GM12878 (cell line): ENCODE data around the gene BBOF1. TPM values are rescaled to one million over a fixed set of nuclear protein-coding genes. Genes with fewer than 3 reads are reported as not detected.

Experiments
- ATAC-seq: fragments of 200-7000 bp; cut with Tn5 transposase; 3 replicates; pipeline ENCODE4 v1.9.1; 2020; ENCODE audit warnings: mild to moderate bottlenecking, moderate library complexity
- BruUV-seq: library from RNA; stranded (reverse); fragments of 400-500 nt; replicated peaks from 2 replicates; lab custom pipeline; 2021; lab: Mats Ljungman, UMichigan
- CTCF ChIA-PET: fragments of 300-600 bp; sonication (Branson Sonifier 250); formaldehyde crosslinking; extraction: SDS; loops from one replicate; lab custom pipeline; 2021; ENCODE audit warnings: inconsistent platforms; lab: Yijun Ruan, JAX
- POLR2A ChIA-PET: fragments of 350-600 bp; formaldehyde crosslinking; extraction: SDS; loops from one replicate; lab custom pipeline; 2021; ENCODE audit warnings: inconsistent platforms; lab: Charles Lee
- RAD21 ChIA-PET: fragments of 300-600 bp; sonication (Branson Sonifier 250); formaldehyde crosslinking; loops from one replicate; lab custom pipeline; 2023; ENCODE audit warnings: antibody characterized with exemption; ENCODE audit not compliant: unreplicated experiment; lab: Charles Lee
- SMC1A ChIA-PET: fragments of 300-600 bp; sonication (Branson Sonifier 250); formaldehyde crosslinking; loops from one replicate; lab custom pipeline; 2023; ENCODE audit not compliant: unreplicated experiment, uncharacterized antibody; lab: Charles Lee
- DNase-seq: peaks from one replicate; pipeline ENCODE4 v3.0.0-alpha.2; 2011; ENCODE audit warnings: low read depth, low spot score
- FAIRE-seq: peaks from 3 replicates; lab custom pipeline; 2011; peaks lifted over from hg19 to GRCh38; lab: Jason Lieb, UNC
- H2AFZ ChIP-seq: 2 replicates; pipeline ENCODE4 v1.6.0; 2011; ENCODE audit warnings: low read depth, low read length, control low read depth; ENCODE audit not compliant: control insufficient read depth
- H3K27ac ChIP-seq: 2 replicates; pipeline ENCODE4 v1.5.1; 2011; ENCODE audit warnings: control low read depth; ENCODE audit not compliant: control insufficient read depth, insufficient read depth
- H3K27me3 ChIP-seq, 2 experiments: replicated peaks in 1 of 2; 2 replicates each; pipeline versions ENCODE4 v1.6.0 to v1.6.1; 2011; ENCODE audit warnings: low read length in 1 of 2; ENCODE audit not compliant: control insufficient read depth in 2 of 2, insufficient read depth in 2 of 2
- H3K36me3 ChIP-seq, 2 experiments: 2 replicates each; pipeline ENCODE4 v1.5.1; 2011; ENCODE audit warnings: low read length in 1 of 2; ENCODE audit not compliant: control insufficient read depth in 2 of 2, insufficient read depth in 2 of 2
- H3K4me1 ChIP-seq: 2 replicates; pipeline ENCODE4 v1.6.1; 2011; ENCODE audit warnings: mild to moderate bottlenecking, low read length, moderate library complexity, mixed read lengths; ENCODE audit not compliant: control insufficient read depth, insufficient read depth
- H3K4me2 ChIP-seq: 2 replicates; pipeline ENCODE4 v1.6.0; 2011; ENCODE audit warnings: control low read depth; ENCODE audit not compliant: control insufficient read depth, insufficient read depth
- H3K4me3 ChIP-seq: fragments of 200-600 bp; sonication (generic); 2 replicates; pipeline ENCODE4 v1.5.1; 2016
- H3K79me2 ChIP-seq: 2 replicates; pipeline ENCODE4 v1.6.0; 2011; ENCODE audit warnings: low read length; ENCODE audit not compliant: control insufficient read depth, insufficient read depth
- H3K9ac ChIP-seq: 2 replicates; pipeline ENCODE4 v1.8.0; 2011; ENCODE audit warnings: low read length, control low read depth, mixed read lengths; ENCODE audit not compliant: control insufficient read depth, insufficient read depth
- H3K9me3 ChIP-seq: replicated peaks from 3 replicates; pipeline ENCODE4 v1.5.1; 2011; ENCODE audit warnings: mild to moderate bottlenecking, low read length; ENCODE audit not compliant: control insufficient read depth, insufficient read depth
- H4K20me1 ChIP-seq: 2 replicates; pipeline ENCODE4 v1.6.0; 2011; ENCODE audit not compliant: control insufficient read depth, insufficient read depth
- ASH2L ChIP-seq: fragments of 300-600, 200-600 bp; sonication (generic); IDR thresholded peaks from 2 replicates; pipeline ENCODE4 v1.6.1; 2017; ENCODE audit warnings: low read depth, mild to moderate bottlenecking, borderline replicate concordance
- BCL11A ChIP-seq: IDR thresholded peaks from 2 replicates; pipeline ENCODE4 v1.6.1; 2011; ENCODE audit warnings: low read depth, low read length
- CEBPB ChIP-seq, 2 experiments: fragments of 150-350 bp in 1 of 2; IDR thresholded peaks; 2 replicates each; pipeline ENCODE4 v1.6.1; 2012 to 2014; ENCODE audit warnings: low read depth in 2 of 2, low read length in 2 of 2, borderline replicate concordance in 1 of 2, inconsistent platforms in 1 of 2
- CREM ChIP-seq: IDR thresholded peaks from 2 replicates; pipeline ENCODE4 v1.6.1; 2014; ENCODE audit warnings: antibody characterized with exemption, low read depth
- EP300 ChIP-seq, 2 experiments: fragments of 150-350 bp in 1 of 2; IDR thresholded peaks; 2 replicates each; pipeline ENCODE4 v1.6.1; 2011 to 2012; ENCODE audit warnings: low read depth in 2 of 2, low read length in 2 of 2, borderline replicate concordance in 1 of 2, improper control_type of control experiment in 1 of 2, inconsistent platforms in 1 of 2; ENCODE audit not compliant: control insufficient read depth in 1 of 2
- FOXK2 ChIP-seq: fragments of 450-650 bp; IDR thresholded peaks from 2 replicates; pipeline ENCODE4 v1.6.1; 2017; ENCODE audit warnings: mild to moderate bottlenecking, moderate library complexity
- HCFC1 ChIP-seq: fragments of 150-350 bp; IDR thresholded peaks from 2 replicates; pipeline ENCODE4 v1.6.1; 2014; ENCODE audit warnings: low read length
- MXI1 ChIP-seq: fragments of 150-350 bp; IDR thresholded peaks from 2 replicates; pipeline ENCODE4 v1.6.1; 2011; ENCODE audit warnings: low read depth, mild to moderate bottlenecking, inconsistent platforms, low read length, improper control_type of control experiment
- NFYB ChIP-seq: IDR thresholded peaks from 2 replicates; pipeline ENCODE4 v1.6.1; 2011; ENCODE audit warnings: low read depth, mild to moderate bottlenecking, low read length, improper control_type of control experiment, moderate library complexity; ENCODE audit not compliant: insufficient read depth
- PAX5 ChIP-seq: IDR thresholded peaks from 2 replicates; pipeline ENCODE4 v1.6.1; 2011; ENCODE audit warnings: low read depth, low read length, borderline replicate concordance
- POLR2A ChIP-seq: IDR thresholded peaks from 2 replicates; pipeline ENCODE4 v1.6.1; 2011; ENCODE audit warnings: low read depth, mild to moderate bottlenecking, low read length
- RAD51 ChIP-seq: fragments of 450-650 bp; IDR thresholded peaks from 2 replicates; pipeline ENCODE4 v1.6.1; 2016; ENCODE audit warnings: moderate library complexity, mild to moderate bottlenecking, inconsistent platforms
- RFX5 ChIP-seq: IDR thresholded peaks from 2 replicates; pipeline ENCODE4 v1.6.1; 2011; ENCODE audit warnings: low read depth, low read length, improper control_type of control experiment
- SIN3A ChIP-seq: IDR thresholded peaks from 2 replicates; pipeline ENCODE4 v1.6.1; 2012; ENCODE audit warnings: low read depth, low read length, improper control_type of control experiment
- SMARCA5 ChIP-seq: fragments of 450-650 bp; IDR thresholded peaks from 2 replicates; pipeline ENCODE4 v1.6.1; 2017; ENCODE audit warnings: mild to moderate bottlenecking
- SP1 ChIP-seq: IDR thresholded peaks from one replicate; pipeline ENCODE4 v1.6.1; 2011; ENCODE audit warnings: low read depth, low read length
- STAT3 ChIP-seq: IDR thresholded peaks from 2 replicates; pipeline ENCODE4 v1.6.1; 2011; ENCODE audit warnings: low read depth, low read length, improper control_type of control experiment
- ZNF217 ChIP-seq: fragments of 450-650 bp; IDR thresholded peaks from 2 replicates; pipeline ENCODE4 v1.6.1; 2017; ENCODE audit warnings: antibody characterized with exemption, mild to moderate bottlenecking
- ZNF274 ChIP-seq: IDR thresholded peaks from one replicate; pipeline ENCODE4 v1.8.0; 2011; ENCODE audit not compliant: insufficient read length, insufficient read depth
- WGBS: methylation state at CpG from one replicate; pipeline ENCODE4 v1.1.6; 2016; ENCODE audit warnings: low lambda C conversion rate; ENCODE audit not compliant: insufficient replicate concordance, insufficient coverage; ENCODE audit errors: missing lambda C conversion rate; 5-methylcytosine and 5-hydroxymethylcytosine counted together
- in situ Hi-C: fragments of 300-500 bp; cut with MboI; formaldehyde crosslinking; loops from 9 replicates; pipeline ENCODE4 v1.14.3; 2018; ENCODE audit warnings: mixed read lengths
- intact Hi-C: fragments of 100-400 bp; cut with micrococcal nuclease; formaldehyde crosslinking; loops from one replicate; pipeline ENCODE4 v1.14.2; 2022; ENCODE audit not compliant: unreplicated experiment
- polyA plus RNA-seq, 11 experiments: library from polyadenylated mRNA; depleted of rRNA in 4 of 11; unstranded in 6 of 11; stranded (reverse) in 5 of 11; fragments of >200 nt; fragmentation: Nextera tagmentation in 4 of 11; fragmentation: Illumina TruSeq in 1 of 11; extraction: Ambion mirVana in 4 of 11; extraction: Trizol in 1 of 11; gene quantifications; 1 replicate in 1 of 11; 2 replicates in 10 of 11; pipeline versions ENCODE4 v1.2.1 to v1.2.3, GENCODE V29; 2011 to 2016; ENCODE audit warnings: inconsistent platforms in 2 of 11, missing spikeins in 2 of 11, low read depth in 1 of 11
- total RNA-seq, 4 experiments: library from RNA; depleted of rRNA in 3 of 4; stranded (reverse); fragments of >200 nt in 3 of 4; fragmentation: Illumina TruSeq in 1 of 4; extraction: Trizol in 1 of 4; gene quantifications; 2 replicates each; pipeline versions ENCODE4 v1.2.1 to v1.2.3, GENCODE V29; 2013 to 2021
- TF ChIP-seq, protein P1 (sequence below): fragments of 450-650 bp; formaldehyde crosslinking; IDR thresholded peaks from 2 replicates; pipeline ENCODE4 v1.4.0; 2022; ENCODE audit warnings: mild to moderate bottlenecking, moderate library complexity
- TF ChIP-seq, protein P2 (sequence below): IDR thresholded peaks from 2 replicates; pipeline ENCODE4 v1.6.1; 2011; ENCODE audit warnings: mild to moderate bottlenecking, low read depth, low read length, moderate library complexity; ENCODE audit not compliant: insufficient replicate concordance

The BBOF1 gene
- total and polyA plus RNA-seq, 10 of the 15 experiments (the other 5 are each of a cell fraction or from before 2014, with no cell fraction given): 0.50 to 2.6 (median 0.79) TPM

DNA sequence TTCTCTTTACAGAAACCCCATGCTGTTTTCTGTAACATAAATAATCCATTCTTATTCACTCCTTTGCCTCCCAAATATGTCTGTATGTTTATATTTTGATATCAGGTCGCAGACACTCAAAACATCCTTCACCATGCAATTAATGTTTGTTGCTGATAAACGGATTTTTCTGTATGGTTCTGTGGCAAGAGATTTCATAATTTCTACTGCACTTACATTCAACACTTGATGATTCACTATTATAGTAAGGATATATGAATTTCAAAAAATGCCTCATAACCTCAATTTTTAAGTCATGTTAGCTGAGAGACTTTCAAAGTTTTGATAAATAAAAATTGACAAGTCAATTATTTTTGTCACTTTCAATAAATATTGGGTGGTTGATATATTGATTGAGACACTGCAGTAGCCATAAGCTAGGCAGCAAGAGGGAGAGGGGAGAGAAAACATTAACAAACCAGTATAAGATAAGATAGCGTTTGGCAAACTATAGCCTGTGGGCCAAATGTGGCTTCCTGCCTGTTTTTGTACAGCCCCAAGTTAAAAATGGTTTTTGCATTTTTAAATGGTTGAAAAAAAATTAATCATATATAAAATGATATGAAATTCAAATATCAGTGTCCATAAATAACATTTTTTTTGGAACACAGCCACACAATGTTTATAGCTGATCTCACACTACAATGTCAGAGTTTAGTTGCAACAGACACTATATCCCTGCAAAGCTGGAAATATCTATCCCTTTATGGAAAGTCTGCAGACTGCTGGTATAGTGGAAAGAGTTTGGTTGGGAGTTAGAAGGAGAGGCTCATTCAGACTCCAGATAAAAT is 46.8 kb downstream of the BBOF1 start (continued):
- TF ChIP-seq MXI1: no peak

DNA sequence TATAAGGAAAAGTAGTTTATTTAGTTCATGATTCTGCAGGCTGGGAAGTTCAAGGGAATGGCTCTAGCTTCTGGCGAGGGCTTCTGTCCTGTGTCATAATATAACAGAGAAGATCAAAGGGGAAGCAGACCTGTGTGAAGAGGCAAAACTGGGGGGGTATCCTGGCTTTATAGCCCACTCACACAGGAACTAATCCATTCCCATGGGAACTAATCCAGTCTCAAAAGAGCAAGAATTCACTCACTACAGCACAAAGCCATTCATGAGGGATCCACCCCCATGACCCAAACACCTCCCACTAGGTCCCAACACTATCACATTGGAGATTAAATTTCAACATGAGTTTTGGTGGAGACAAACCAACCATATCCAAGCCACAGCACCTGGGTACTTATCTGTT is 58.3 kb downstream of the BBOF1 start:
- WGBS: 33% methylated on average over 1 of the region's 1 CpG
- in situ Hi-C loops (no loop called here), intact Hi-C loops (no loop called here)
- Histone ChIP-seq H3K4me2 (no peak overlapping the region), H3K9ac (no peak overlapping the region), H3K9me3 (no peaks in the 10 kb centered on the region), H3K4me1 (no peaks in the 10 kb centered on the region), H4K20me1 (no peaks in the 10 kb centered on the region), H2AFZ (no peak overlapping the region), H3K27me3 (no peaks in the 10 kb centered on the region), H3K79me2 (no peaks in the 10 kb centered on the region), H3K4me3 (no peak overlapping the region), H3K27ac (no peak overlapping the region), H3K36me3 (no peaks in the 10 kb centered on the region)
- ChIA-PET POLR2A (no interaction called here), SMC1A (interaction anchor here (0.6 kb wide), 2 partner anchors 11 to 31 kb away, joined by 3 read pairs; no protein-coding TSS in a partner anchor), RAD21 (no interaction called here), CTCF (interaction anchor here (0.7 to 1.1 kb wide), 3 partner anchors 10 to 249 kb away, joined by 3 read pairs; no protein-coding TSS in a partner anchor)
- FAIRE-seq (no peak), ATAC-seq (no peak), DNase-seq (no peak)
- no TSS peak for BruUV-seq
- TF ChIP-seq ZNF217 (no peak), SMARCA5 (no peak), ZNF274 (no peak), RFX5 (no peak), PAX5 (no peak), RAD51 (no peak), CREM (no peak), SP1 (no peak), STAT3 (no peak), FOXK2 (no peak), HCFC1 (no peak), NFYB (no peak), POLR2A (no peak), SIN3A (no peak), ASH2L (no peak), CEBPB (IDR thresholded peaks at IDR 0.05; ENCODE audit: borderline replicate concordance in 1 of 2, low read depth in 2 of 2, low read length in 2 of 2) (no peak), EP300 (IDR thresholded peaks at IDR 0.05; ENCODE audit: borderline replicate concordance in 1 of 2, control insufficient read depth in 1 of 2, low read depth in 2 of 2, low read length in 2 of 2) (no peak), BCL11A (no peak)
- TF ChIP-seq, protein P1, sequence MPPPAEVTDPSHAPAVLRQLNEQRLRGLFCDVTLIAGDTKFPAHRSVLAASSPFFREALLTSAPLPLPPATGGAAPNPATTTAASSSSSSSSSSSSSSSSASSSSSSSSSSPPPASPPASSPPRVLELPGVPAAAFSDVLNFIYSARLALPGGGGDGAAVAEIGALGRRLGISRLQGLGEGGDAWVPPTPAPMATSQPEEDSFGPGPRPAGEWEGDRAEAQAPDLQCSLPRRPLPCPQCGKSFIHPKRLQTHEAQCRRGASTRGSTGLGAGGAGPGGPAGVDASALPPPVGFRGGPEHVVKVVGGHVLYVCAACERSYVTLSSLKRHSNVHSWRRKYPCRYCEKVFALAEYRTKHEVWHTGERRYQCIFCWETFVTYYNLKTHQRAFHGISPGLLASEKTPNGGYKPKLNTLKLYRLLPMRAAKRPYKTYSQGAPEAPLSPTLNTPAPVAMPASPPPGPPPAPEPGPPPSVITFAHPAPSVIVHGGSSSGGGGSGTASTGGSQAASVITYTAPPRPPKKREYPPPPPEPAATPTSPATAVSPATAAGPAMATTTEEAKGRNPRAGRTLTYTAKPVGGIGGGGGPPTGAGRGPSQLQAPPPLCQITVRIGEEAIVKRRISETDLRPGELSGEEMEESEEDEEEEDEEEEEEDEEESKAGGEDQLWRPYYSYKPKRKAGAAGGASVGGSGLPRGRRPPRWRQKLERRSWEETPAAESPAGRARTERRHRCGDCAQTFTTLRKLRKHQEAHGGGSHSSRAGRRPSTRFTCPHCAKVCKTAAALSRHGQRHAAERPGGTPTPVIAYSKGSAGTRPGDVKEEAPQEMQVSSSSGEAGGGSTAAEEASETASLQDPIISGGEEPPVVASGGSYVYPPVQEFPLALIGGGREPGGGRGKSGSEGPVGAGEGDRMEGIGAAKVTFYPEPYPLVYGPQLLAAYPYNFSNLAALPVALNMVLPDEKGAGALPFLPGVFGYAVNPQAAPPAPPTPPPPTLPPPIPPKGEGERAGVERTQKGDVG (CRISPR knock-in tag): no peak
- TF ChIP-seq, protein P2, sequence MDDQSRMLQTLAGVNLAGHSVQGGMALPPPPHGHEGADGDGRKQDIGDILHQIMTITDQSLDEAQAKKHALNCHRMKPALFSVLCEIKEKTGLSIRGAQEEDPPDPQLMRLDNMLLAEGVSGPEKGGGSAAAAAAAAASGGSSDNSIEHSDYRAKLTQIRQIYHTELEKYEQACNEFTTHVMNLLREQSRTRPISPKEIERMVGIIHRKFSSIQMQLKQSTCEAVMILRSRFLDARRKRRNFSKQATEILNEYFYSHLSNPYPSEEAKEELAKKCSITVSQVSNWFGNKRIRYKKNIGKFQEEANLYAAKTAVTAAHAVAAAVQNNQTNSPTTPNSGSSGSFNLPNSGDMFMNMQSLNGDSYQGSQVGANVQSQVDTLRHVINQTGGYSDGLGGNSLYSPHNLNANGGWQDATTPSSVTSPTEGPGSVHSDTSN: no peak
